NCI-H187 treated with DMSO at 0.1 percent for 48 hours (cell line): ENCODE measurements around the gene TPGS1.

ENCODE experiments used
- DNase-seq: peaks from one replicate; lab custom pipeline; 2025; lab: John Stamatoyannopoulos, UW

TPGS1 gene, protein sequence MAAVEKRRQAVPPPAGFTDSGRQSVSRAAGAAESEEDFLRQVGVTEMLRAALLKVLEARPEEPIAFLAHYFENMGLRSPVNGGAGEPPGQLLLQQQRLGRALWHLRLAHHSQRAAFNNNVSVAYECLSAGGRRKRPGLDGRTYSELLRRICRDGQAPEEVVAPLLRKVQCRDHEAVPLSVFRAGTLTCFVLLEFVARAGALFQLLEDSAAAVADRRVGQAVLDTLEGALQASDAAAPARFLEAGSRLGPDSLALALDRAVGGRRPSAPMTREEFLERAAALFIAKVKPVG

DNA sequence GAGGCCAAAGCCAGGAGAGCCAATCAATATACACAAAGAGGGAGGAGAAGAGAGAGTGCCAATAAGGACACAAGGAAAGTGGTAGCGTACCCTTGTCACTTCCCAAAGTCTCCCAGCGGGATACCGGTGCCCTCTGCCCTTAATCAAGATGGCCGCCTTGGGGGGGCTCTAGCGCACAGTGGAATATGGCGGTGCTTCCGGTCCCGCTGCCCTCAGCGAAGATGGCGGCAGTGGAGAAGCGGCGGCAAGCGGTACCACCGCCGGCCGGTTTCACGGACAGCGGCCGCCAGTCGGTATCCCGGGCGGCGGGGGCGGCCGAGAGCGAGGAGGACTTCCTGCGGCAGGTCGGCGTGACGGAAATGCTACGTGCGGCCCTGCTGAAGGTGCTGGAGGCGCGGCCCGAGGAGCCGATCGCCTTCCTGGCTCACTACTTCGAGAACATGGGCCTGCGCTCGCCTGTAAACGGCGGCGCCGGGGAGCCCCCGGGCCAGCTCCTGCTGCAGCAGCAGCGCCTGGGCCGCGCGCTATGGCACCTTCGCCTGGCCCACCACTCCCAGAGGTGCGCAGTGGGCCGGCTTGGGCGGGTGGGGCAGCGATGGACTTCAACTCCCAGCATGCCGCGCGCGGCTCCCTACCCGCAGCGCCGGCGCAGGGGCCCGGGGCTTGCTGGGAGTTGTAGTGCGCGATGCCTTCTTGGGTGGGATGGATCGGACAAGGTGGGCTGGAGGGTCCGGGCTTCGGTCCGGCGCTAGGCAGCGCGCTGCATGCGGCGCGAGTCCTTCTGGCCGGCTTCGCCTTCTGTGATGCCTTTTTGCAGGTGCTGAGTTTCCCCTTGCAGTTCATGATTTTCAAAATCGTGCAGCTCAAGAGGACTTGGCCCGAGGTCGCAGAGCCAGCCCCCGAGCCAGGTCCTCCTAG lies at the start of gene TPGS1:
TPGS1 (plus strand) TSS at position 212 of the 918 bp plus-strand sequence; CDS start at position 222, 10 bp downstream.
- no peak for DNase-seq

DNA sequence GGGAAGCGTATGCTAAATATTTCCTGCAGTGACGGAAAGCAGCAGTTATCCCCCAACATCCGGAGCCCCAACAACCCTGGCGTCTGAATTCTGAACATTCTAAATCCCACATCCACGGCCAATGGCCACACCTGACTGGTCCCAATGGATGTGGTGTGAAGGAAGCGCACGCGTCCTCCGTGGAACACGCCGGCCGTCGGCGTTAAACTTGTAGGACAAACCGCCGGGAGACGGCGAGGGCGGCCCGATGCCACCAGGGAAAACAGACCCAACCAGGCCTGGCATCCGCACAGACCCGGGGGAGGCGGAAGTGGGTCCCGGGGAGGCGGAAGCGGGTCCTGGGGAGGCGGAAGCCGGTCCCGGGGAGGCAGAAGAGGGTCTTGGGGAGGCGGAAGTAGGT lies 49.7 kb upstream of the TPGS1 start:
- DNase-seq, result no peak

DNA sequence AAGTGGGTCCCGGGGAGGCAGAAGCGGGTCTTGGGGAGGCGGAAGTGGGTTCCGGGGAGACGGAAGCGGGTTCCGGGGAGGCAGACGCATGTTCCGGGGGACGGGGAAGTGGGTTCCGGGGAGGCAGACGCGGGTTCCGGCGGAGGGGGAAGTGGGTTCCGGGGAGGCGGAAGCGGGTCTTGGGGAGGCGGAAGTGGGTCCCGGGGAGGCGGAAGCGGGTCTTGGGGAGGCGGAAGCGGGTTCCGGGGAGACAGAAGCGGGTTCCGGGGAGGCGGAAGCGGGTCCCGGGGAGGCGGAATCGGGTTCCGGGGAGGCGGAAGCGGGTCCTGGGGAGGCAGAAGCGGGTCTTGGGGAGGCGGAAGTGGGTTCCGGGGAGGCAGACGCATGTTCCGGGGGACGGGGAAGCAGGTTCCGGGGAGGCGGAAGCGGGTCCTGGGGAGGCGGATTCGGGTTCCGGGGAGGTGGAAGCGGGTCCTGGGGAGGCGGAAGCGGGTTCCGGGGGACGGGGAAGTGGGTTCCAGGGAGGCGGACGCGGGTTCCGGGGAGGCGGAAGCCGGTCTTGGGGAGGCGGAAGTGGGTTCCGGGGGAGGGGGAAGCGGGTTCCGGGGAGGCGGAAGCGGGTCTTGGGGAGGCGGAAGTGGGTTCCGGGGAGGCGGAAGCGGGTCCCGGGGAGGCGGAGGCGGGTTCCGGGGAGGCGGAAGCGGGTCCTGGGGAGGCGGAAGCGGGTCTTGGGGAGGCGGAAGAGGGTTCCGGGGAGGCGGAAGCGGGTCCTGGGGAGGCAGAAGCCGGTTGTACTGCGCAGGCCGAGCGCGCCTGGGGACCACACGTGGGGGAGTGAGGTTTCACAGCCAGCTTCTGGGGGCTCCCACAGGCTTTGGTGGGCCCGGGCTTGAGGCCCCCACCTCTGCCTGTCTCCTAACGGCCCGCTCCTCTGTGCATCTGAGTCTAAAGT lies 48.9 kb upstream of the TPGS1 start:
- DNase-seq, result no peak

DNA sequence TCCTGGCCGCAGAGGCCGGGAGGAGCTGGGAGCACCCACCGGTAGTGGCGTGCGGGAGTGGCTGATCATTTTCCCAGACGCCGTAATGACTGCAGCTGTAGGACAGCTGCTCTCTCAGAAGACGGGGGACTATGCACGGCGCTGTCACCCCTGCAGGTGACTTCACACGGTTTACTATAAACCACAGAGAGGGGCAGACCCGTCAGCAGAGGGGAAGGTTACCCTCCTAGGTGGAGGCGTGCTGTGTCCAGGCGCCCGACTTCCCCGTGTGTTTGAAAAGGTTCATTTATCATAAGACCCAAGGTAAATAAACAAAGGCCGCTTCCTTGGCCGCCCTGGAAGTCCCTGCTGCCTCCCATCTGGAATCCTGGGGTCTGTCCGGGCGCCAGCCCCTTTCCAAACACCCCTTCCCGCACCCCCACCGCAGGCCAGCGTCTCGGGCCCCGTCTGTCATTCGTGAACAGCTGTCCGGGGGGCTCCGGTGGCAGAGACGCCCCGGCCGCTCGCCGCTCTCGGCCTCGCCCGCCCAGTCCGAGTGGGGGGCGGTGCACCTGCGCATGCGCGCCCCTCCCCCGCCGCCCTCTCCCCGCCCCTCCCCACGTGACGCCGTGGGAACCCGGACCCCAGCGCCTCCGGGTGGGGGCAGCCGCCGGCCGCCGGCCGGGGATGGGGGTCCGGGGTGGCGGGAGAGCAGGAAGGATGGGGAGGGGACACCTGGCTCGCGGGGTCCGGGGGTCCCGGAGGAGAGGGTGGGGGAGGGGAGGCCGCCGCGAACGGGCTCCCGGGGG lies 47.4 kb upstream of the TPGS1 start:
- DNase-seq, result no peak

DNA sequence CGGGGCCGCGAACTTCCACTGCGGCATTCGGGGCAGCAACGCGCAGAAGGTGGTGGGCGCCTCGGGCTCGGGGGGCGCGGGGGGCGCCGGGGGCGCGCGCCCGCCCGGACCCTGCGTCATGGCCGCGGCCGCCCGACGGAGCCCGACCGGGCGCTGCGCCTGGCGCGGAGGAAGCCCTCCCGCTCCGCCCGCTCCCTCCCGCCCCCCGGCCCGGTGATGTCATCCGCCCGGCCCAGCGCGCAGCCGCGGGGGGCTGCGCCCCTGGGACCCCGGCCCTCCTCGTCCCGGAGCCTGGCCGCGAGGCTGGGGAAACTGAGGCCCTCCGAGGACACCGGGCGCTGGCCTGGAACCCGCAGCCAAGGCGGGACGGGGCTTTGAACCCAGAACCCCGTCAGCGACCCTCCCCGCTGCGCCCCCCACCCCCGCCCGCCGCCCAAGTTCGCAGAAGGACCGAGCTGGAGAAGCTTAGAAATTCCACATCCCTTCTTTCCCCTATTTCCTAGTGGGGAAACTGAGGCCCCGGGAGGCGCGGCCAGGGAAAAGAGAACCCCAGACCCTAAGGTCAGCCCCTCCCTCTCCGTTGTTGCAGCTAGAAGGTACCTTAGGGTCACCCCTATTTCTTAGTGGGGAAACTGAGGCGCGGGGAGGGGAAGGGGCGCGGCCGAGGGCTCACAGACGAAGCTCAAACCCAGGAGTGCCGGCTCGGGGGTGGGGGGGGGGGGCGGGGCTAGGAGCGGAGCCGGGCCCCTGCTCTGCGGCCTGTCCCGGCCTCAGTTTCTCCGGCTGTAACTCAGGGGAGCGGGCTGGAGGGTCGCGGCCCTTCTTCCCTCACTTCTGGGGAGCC lies 46.2 kb upstream of the TPGS1 start, which contains the start of gene SHC2:
SHC2 (minus strand) TSS at position 157 of the 844 bp plus-strand sequence; CDS start at position 120, 37 bp downstream.
- no peak for DNase-seq

DNA sequence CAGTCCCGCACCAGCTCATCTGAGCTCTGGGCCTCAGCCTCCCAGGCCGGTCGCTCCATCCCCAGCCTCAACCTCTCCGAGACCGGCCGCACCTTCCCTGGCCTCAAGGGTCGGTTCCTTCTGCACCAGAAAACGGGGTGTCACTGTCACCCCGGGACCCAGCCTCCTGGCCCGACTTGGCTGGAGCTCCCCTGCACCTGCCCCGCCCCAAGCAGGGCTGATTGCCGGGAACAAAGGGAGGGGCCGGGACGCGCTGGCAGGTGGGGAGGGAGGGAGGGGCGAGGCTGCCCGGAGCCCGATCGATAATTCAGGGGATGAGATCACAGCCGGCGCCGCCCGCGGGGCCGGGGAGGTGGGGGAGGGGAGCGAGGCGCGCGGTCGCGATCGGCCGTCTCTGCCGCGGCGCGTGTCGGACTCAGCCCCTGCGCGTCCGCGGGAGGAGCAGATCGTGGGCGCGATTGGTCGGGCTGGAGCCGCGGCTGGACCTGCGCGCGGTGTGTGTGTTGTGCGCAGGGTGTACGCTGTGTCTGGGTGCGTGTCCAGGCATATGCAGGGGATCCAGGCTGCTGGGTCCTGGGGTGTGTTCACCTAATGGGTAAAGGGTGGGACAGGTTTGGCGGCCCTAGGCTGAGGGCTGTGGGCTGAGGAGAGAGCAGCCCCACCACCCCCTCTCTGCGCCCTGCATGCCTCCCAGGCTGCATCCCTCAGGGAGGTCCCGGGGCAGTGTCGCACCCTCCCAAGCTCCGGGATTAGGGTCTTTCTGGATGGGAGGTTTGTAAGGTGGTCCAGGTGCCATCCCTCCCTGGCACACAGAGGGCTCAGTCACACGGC lies 45.4 kb upstream of the TPGS1 start:
- peak; percentile 22 for DNase-seq

DNA sequence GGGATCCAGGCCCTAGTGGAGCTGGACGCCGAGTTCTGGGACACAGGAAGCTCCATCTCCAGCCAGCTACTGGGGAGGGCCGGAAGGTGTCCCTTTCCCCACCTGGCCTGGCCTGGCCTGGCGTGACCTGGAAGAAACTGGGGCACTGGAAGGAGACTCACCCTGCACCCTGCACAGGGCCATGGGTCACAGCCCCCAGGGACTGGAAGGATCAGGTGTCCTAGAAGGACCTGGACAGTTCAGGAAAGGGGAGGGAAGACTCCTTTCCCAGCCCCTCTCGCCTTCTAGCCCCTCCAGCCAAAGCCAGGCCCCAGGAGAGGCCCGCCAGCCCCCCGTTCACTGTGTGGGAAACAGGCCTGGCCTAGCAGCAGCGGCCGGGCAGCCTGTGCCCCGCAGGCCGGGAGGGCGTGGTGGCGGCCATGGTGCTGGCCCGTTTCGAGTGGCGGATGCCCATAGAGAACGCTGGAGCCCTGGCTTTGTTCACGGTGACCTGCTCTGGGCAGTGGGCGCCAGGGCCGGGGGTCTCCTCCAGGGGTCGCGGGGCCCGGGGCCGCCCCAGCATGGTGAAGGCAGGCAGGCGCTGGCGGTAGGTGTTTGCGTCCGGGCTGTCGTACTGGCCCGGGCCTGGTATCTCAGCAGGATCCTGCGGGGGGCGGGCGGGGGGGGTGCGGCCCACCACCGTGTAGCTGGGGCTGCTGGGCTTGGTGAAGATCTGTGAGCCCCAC lies 43.7 kb upstream of the TPGS1 start:
- DNase-seq, result no peak

DNA sequence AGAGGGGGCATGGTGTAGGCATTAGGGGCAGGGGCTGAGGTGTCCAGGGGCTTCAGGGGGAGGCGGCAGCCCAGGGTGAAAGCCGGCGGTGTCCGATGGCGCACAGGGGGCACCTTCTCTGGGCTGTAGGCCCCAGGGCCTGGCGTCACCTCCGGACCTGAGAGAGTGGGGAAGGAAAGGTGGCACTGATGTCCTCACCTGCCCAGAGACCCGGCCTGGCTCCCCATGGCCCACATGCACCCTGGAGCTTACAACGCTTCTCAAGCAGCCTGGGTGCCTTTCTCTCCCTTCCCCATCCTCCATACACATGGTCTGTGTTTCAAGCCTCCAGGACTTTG lies 43.1 kb upstream of the TPGS1 start:
- no peak for DNase-seq

DNA sequence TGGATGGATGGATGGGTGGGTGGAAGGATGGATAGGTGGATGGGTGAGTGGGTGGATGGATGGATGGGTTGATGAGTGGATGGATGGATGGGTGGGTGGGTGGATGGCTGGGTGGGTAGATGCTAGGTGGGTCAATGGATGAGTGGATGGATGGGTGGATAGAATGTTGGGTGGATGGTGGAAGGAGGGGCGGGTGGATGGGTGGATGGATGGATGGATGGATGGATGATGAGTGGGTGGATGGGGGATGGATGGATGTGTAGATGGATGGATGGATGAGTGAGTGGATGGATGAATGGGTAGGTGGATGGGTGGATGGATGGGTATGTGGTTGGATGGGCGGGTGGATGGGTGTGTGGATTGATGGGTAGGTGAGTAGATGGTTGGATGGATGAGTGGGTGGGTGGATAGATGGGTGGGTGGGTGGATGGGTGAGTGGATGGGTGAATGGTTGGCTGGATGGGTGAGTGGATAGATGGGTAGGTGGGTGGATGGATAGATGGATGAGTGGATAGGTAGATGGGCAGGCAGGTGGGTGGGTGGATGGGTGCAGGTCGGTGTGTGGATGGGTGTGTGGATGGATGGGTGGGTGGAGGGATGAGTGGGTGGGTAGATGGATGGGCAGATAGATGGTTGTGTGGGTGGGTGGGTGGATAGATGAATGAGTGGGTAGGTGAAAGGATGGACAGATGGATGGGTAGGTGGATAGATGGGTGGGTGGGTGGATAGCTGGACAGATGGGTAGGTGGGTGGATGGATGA lies 42.1 kb upstream of the TPGS1 start:
- no peak for DNase-seq

DNA sequence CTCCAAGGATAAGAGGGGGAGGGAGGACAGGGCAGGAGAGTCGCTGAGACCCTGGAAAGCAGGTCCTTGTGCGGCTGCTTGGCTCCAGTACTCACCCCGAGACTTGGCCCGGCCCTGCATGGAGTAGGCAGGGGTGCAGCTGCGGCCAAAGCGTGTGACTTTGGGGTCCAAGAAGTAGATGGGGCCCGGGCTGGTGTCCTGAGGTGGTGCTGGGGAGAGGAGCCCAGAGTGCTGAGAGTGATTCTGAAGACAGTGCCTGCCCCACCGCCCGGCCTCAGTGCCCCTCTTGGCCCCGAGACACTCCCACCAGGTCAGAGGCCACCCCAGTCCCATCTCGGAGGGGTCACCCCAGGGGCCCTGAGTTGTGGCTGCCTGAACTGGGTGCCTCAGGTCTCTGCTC lies 39.7 kb upstream of the TPGS1 start:
- no peak for DNase-seq

DNA sequence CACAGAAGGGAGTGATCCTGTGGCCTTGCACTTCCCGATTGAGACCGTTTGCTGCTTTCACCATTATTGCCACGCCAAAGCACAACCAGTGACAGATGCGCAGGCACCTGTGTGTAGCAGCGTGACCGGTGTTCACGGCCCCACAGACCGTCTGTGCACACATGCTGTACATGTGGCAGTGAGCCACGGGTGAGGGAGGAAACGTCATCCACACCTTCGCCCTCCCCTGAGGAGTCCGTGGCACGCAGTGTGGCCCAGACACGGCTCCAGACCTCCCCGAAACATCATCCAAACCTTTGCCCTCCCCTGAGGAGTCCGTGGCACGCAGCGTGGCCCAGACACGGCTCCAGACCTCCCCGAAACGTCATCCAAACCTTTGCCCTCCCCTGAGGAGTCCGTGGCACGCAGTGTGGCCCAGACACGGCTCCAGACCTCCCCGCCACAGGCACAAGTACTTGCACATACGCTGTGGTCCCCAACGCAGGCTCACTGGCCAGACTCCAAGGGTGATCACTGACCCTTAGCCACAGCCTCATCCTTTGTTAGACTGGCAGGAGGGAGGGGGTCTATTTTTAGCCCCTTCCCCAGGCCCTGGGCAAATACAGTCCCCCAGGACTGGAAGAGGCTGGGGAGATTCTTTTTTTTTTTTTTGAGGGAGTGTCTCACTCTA lies 38.6 kb upstream of the TPGS1 start:
- DNase-seq, result no peak

DNA sequence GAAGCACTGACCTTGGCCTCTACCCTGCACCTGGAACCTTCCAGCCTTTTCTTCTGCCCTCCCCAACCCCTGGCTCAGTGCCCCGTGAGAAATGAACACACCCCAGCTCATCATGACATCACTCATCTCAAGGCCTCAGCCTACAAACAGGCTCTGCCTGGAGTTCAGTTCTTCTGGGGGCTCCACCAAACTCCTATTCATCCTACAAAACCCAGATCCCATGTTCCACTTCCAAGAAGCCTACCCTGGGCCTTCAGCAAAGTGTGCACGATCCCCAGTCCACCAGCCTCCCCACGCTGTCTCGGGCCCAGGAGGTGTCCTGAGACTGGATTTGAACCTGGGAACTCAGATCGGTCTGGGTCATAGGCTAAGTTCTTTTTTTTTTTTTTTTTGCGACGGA lies 37.5 kb upstream of the TPGS1 start:
- DNase-seq, result no peak

DNA sequence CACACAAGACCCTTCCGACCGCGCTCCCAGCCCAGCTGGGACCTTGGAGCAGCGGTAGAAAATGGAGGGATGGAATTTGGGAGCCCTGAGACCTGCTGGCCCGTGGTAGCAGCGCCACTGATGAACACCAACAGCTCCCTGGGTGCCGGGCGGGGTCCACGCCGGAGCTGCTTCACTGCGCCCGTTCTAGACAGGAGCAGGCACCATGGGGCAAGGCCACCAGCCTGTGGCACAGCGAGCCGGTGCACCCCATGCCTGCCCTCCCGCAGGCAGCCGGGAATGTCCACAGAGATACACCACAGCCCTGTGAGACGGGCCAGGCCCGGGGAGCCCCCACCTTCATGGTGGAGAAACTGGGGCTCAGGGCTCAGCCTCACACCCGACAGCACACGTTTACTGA lies 36.6 kb upstream of the TPGS1 start:
- no peak for DNase-seq

DNA sequence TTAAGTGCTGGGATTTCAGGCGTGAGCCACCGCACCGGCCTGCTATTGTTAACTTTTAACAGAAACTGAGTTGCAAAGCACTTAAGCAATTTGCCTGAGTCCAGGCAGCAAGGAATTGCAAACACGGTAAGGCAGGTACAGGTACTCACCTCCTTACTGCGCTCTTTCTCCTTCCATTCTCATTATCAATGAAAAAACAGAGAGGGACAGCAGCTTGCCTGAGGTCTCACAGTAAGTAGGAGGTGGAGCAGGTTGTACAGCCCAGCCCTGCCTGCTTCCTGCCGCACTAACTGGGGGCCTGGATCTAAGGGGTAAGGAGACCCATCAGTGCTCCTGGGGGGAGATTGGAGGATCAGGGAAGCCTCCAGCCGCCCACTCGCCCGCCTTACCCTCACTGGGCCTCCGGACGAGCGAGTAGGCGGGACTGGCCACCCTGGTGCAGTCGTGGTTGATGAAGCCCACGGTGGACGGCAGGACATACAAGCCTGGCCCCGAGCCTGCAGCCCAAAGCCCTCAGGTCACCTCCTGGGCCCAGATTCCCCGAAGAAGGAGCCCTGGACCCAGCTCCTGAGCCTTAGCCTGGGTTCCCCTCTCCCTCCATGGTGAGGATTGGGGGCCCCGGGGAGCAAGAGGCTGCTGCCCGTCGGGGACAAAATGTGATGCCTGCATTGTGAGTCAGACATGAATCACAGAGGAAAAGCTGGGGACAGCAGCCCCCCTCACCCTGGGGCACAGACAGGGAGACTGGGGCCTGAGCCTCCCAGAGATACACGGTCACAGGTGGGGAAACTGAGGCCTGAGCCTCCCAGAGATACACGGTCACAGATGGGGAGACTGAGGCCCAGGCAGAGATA lies 35.1 kb upstream of the TPGS1 start:
- DNase-seq, result no peak

DNA sequence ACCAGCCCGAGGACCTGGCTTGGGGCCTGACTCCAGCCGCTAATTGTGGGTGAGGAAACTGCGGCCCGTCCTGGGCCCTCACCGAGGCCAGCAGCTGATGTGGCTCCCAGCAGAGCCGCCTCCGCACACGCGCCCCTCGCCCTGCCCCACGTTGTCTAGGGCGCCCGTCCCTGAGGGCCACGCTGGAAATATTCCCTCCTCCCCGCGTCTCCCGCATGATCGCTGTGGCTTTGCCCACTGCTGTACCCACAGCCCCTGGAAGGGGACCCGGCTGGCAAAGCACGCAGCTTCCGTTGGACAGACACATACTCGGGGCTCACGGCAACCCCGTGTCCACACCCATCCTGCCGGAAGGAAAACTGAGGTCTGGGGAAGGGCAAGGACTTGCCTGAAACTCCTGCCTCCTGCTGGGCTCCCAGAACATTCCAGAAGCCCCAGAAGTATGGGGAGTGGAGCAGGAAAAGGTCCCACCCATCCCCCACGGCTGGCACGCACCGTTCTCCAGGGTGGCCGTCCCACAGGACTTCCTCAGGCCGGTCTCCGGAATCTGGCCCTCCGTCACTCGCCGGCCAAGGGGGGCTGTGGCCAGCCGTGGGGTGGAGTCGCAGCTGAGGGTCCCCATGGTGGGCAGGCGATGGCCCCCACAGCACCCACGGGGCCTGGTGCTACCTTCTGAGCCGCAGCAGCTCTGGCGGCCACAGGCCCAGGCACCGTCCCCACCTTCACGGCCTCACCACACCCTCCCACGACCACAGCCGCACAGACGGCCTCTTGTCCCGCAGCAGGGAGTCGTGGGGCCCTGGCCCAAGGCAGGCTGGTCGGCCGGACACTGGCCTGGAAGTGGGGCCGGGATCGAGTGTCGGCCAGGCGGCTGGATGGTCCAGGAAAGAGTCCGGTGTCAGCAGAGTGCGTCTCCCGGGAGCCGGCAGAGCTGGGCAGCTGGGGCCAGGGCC lies 32.9 kb upstream of the TPGS1 start:
- DNase-seq, result no peak
